GM19397 (cell line): Measurements from ENCODE around the gene ANGPTL2.

Source experiments
- ATAC-seq: cut with Tn5 transposase; IDR thresholded peaks from one replicate; pipeline ENCODE4 v1.9.1; 2021; ENCODE audit warnings: mild to moderate bottlenecking, moderate library complexity; ENCODE audit not compliant: unreplicated experiment

ANGPTL2 gene

GRCh38 chr9:127099664-127100063 lies 22.8 kb downstream of the ANGPTL2 start:
- no peak for ATAC-seq

DNA sequence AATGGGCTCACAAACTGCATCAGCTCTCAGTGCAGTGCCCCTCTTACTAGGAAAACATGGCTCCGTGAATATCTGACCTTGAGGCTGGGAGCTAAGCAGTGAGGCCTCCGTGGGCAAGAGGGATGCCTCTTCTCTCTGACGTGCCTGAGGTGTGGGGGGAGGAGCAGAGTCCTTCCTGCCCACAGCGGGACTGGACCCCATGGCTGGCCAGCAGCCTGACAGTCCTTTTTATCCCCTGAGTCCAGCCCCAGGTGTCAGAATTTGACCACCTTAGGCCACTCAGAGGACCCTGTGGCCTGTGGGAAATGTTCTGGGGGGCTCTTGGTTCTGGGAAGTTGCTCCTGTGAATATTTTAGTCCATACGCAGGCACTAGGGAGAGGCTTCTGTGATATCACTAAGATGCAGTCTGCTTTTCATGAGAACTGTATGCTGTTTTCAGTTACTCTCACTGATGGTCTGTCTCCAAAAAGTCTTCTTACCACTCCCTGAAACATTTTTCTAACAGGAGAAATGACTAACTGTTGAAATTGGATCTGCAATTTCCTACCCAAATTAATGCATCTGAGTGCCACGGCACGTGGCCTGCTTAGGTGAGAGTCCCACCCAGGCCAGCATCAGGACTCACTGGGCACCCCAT lies 23.4 kb downstream of the ANGPTL2 start:
- no peak for ATAC-seq

DNA sequence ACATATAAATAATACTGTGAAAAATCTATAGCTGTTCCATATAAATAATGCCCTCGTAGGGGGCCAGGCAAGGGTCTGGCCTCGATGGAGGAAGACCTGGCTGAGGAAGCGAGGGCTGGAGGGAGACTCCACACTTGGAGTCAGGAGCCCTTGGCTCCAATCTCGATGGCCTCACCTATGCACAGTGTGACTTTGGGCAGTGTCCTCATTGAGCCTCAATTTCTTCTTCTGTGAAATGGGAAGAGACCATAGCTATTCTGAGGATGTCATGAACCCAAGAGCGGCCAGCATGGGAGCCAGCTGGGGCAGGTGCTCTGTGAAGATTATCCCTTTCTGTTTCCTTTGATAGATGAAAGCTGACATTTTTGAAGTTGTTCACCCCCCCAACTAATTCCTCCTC lies 24.8 kb downstream of the ANGPTL2 start:
- no peak for ATAC-seq

- ATAC-seq = no peak
Measured at GRCh38 chr9:127096208-127096607, 26.2 kb downstream of the ANGPTL2 start.

DNA sequence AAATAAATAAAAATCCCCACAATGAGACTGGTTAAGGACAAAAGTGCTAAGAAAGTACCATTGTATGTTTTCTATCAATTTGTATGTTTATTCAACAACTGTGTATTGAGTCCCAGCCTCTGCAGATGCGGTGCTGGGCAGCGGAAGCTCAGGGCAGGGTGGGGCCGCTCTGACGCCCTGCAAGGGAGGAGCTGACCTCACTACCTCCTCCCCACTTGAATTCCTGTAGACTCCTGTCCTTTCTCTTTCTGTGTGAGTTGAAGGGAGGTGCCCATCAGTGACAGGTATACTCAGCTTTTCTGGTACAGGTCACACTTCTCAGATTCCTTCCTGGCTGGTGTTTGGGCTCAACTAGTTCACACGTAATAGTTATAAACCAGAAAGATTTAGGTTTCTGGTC lies 27.0 kb downstream of the ANGPTL2 start:
- ATAC-seq = no peak

GRCh38 chr9:127093319-127094020 lies 29.0 kb downstream of the ANGPTL2 start:
- ATAC-seq = no peak

GRCh38 chr9:127092041-127092608 lies 30.3 kb downstream of the ANGPTL2 start:
- no peak for ATAC-seq

- no peak for ATAC-seq
Measured at GRCh38 chr9:127091526-127091925, 30.9 kb downstream of the ANGPTL2 start.

DNA sequence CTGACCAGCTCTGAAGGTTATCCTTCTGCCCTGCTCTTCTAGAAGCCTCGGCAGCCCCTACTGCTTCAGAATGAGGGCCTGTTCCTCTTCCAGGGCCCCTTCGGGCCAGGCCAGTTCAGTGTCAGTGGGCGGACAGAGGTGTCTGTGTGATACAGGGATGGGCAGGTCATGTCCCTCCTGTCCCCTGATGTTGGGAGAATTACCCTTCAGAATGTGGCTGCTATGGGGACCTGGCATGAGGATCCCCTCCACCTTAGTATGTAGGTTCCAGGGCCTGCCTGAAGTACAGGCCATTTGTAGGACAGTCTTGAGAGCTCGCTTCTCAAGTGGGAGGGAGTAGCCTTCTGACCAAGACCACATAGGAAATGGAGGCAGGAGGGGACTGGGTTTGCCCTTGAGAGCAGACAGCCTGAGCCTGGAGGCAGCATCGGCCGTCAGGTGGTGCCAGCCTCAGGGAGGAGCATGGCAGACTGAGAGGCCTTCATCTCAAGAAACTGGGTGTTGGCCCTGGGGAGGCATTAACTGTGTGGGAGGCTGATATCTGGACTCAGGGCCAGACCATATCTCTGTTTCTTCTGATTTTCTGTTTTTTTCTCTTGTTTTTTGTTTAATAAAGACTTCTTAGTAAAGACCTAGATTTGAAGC lies 32.0 kb downstream of the ANGPTL2 start:
- ATAC-seq = no peak

DNA sequence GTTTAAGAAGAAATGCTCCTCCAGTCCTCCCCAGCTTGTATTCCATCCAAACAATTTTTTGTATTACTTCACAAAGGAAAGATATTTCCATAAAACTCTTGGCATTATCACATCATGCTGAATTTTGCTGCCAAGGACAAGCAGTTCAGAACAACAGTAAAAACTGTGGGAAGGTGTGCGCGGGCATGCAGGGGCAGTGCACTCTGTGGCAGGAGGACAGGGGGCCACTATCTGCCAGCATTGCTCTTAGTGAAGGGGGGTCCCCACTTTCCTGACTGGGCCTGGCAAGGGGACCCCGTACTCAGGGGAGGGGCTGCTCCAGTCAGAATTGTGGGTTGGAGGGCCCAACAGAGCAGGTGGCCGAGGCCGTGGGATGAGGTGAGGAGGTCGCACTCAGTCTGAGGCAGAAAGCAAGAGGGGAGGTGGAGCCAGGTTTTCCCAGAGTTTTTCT lies 32.8 kb downstream of the ANGPTL2 start:
- ATAC-seq = no peak

GRCh38 chr9:127088724-127089615 lies 33.5 kb downstream of the ANGPTL2 start:
- no peak for ATAC-seq

DNA sequence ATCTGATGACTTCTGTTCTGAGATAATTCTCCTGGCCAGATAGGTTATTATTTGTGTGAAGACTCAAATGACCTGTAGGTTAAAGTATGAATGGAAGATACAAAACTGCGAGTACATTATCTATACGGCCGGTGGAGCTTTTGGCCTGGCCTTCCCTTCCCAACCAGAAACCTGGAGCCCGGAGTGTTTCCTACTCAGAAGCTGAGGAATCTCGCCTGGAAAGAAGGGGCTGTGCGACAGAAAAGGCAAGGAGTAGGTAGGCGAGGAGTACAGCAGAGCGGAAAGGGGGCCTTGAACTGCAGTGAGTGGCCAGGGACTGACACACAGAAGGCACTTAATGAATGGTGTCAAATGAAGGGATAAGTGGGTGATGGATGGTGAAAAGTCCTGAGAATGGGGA lies 34.6 kb downstream of the ANGPTL2 start:
- no peak for ATAC-seq

DNA sequence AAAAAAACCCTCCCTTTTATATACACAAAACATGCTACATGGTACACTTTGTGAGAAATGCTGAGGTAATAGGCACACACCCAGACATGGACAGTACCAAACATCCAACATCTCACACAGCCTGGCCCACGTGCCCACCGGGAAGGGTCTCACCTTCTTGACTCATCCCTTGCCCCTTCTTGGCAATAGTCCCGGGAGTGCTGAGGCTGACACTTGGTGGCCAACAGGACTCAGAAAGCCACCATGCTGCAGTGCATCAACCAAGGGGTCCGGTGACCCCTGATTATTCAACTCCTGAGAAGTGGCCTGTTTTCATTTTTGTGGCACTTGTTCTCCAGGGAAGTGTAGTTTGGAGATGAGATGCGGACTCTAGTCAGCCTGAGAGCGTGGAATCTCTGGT lies 35.0 kb downstream of the ANGPTL2 start:
- no peak for ATAC-seq

DNA sequence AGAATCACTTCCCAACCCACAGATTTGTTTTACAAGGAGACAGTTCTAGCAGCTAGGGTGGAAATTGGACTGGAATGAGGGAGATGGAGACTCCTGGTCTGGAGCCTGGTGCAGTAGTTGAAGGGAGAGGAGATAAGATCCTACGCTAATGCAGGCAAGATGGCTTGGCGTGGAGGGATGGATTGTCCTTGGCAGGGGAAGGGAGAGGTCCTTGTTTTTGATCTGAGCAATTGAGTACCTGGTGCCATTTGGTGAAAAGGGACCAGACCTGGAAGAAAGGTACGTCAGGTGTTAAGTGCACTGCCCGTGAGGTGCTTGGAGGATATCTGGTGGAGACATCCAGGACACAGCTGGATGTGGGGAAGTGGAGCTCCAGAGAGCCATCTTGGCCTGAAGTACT lies 35.7 kb downstream of the ANGPTL2 start:
- ATAC-seq = no peak

DNA sequence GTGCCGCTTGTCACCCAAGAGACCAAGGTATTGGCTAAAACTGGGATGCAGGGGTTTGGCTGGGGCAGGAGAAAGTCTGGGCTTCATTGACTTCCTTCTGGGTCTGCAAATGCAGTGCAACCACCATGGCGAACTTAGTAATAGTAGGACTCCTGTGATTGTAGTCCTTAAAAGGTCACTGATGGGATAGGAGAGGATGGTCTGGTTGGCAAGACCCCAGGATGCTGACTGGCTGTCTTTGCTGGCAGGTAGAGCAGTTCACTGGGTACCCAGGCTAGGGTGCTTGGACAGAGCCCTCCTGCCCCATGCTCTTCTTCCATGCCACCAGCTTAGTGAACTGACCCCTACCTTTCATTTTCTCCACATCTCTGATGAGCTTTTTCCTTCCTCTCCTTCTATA lies 37.2 kb downstream of the ANGPTL2 start:
- no peak for ATAC-seq

DNA sequence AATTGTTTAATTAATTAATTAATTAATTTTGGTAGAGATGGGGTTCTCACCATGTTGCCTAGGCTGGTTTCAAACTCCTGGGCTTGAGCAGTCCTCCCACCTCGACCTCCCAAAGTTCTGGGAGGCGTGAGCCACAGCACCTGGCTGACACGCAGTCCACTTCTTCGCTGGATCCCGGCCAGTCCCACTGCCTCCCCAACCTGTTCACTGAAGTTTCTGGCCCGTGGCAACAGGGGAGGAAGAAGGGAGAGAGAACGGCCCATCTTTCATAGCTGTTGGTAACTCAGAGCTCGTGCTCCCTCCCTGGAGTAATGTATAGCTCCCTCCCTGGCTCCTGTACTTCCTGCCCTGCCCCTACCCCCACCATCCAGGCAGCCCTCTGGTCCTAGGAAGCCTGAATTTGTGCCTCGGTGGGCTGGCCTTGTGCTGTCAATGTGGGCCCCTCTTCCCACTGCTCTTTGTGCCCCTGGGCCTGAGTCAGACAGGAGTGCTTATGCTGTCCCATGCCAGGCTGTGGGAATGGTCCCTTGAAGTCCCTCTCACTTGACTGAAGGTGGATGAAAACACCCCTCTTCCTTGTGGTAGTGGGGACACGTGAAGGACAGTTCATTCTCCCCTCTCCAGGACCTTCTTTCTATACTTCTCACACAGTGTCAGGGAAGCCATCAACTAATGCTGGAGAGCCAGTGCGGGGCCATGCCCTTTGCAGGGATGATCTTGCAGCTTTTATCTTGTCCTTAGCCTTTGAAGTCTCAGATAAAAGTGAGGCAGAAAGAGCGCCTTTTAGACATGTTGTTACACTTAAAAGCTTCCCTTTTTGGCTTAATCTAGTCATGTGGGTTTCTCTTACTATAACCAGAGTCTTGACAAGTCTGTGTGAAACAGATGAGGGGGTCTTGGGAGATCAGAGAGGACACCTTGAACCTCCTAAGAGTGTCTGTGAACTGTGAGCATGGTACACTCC lies 38.1 kb downstream of the ANGPTL2 start:
- no peak for ATAC-seq

DNA sequence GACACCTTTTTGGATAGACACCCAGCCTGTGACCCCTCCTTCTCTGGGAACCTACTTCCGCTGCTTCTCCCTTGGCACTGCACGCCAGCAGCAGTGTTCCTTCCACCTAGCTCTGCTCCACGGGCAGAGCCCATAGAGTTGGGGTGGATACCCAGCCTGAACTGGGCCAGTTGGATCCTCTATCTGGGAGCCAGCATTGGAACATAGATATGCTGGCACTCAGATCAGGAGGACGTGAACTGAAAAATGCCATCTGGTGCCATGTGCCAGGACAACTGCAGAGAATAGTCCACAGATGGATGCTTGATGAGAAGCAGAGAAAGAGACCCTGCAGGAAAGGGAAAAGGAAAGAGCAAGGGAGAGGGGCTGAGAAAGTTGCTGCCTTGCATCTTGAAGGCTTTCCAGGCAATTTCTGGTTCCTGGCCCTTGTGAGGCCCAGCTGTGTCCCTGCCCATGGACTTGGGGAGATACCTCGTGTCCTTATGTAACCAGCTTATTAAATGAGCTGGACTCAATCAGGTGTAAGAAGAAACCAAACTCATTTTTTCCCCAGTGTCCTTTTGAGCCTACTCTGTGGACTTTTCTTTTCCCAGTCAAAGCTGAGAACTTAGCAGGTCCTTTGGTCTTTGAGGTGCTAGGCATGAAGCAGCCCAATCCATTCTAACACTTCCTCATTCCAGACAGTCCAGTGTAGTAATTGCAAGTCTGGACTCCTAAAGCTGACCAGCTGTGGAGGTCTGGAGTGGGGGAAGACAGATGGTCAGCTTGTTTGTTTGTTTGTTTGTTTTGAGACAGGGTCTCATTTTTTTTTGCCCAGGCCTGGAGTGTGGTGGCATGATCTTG lies 39.1 kb downstream of the ANGPTL2 start:
- ATAC-seq = no peak

GRCh38 chr9:127081250-127082185 lies 40.9 kb downstream of the ANGPTL2 start:
- ATAC-seq = no peak
